Panc1 (cell line): Measurements from ENCODE around the gene FANCC. TPM values are rescaled to one million over a fixed set of nuclear protein-coding genes. Genes with fewer than 3 reads are reported as not detected.

Experiments used
- ATAC-seq: fragments of 200-7000 bp; cut with Tn5 transposase; 2 replicates; pipeline ENCODE4 v1.9.1; 2020; ENCODE audit warnings: mild to moderate bottlenecking, moderate library complexity
- BruUV-seq: library from RNA; stranded (reverse); fragments of 400-500 nt; replicated peaks from 2 replicates; lab custom pipeline; 2021; lab: Mats Ljungman, UMichigan
- CTCF ChIA-PET: fragments of 300-600 bp; sonication (Branson Sonifier 250); formaldehyde crosslinking; loops from one replicate; lab custom pipeline; 2022; ENCODE audit warnings: antibody characterized with exemption; lab: Charles Lee
- POLR2A ChIA-PET: fragments of 300-600 bp; sonication (Branson Sonifier 250); formaldehyde crosslinking; loops from one replicate; lab custom pipeline; 2022; ENCODE audit warnings: antibody characterized with exemption; lab: Charles Lee
- DNase-seq: peaks from one replicate; pipeline ENCODE4 v3.0.0-alpha.2; 2010; ENCODE audit warnings: low read depth, low spot score
- H3K27ac ChIP-seq: 2 replicates; pipeline ENCODE4 v1.5.1; 2011; ENCODE audit warnings: mild to moderate bottlenecking, low read length, inconsistent platforms
- H3K27me3 ChIP-seq: fragments of 200-500 bp; sonication (Bioruptor generic); 2 replicates; pipeline ENCODE4 v1.6.0; 2014; ENCODE audit warnings: low read length, inconsistent platforms; ENCODE audit not compliant: control insufficient read depth, insufficient read depth
- H3K36me3 ChIP-seq: fragments of 200-500 bp; sonication (Bioruptor generic); 2 replicates; pipeline ENCODE4 v1.5.1; 2014; ENCODE audit warnings: inconsistent platforms, mild to moderate bottlenecking, low read length, moderate library complexity; ENCODE audit not compliant: control insufficient read depth, insufficient read depth
- H3K4me1 ChIP-seq: 2 replicates; pipeline ENCODE4 v1.5.1; 2011; ENCODE audit warnings: inconsistent platforms, mild to moderate bottlenecking, low read length, moderate library complexity; ENCODE audit not compliant: control insufficient read depth, insufficient read depth
- H3K4me3 ChIP-seq, 2 experiments: 2 replicates each; pipeline ENCODE4 v1.5.1; 2011 to 2012; ENCODE audit warnings: low read depth in 2 of 2, low read length in 2 of 2, mild to moderate bottlenecking in 2 of 2, inconsistent platforms in 1 of 2, moderate library complexity in 1 of 2
- H3K9me3 ChIP-seq: fragments of 200-500 bp; sonication (Bioruptor generic); 2 replicates; pipeline ENCODE4 v1.5.1; 2014; ENCODE audit warnings: low read depth, mild to moderate bottlenecking, inconsistent platforms, low read length, moderate library complexity; ENCODE audit not compliant: control insufficient read depth, insufficient read depth
- CTCF ChIP-seq: fragments of 450-650 bp; IDR thresholded peaks from 2 replicates; pipeline ENCODE4 v1.5.1; 2017; ENCODE audit warnings: mild to moderate bottlenecking
- POLR2AphosphoS5 ChIP-seq: IDR thresholded peaks from 2 replicates; pipeline ENCODE4 v1.6.1; 2012; ENCODE audit warnings: mild to moderate bottlenecking, low read depth, low read length, moderate library complexity
- REST ChIP-seq, 2 experiments: IDR thresholded peaks; 2 replicates each; pipeline ENCODE4 v1.6.1; 2011 to 2012; ENCODE audit warnings: low read depth in 2 of 2, control low read depth in 1 of 2, low read length in 1 of 2, mild to moderate bottlenecking in 1 of 2, moderate library complexity in 1 of 2; ENCODE audit not compliant: insufficient read depth in 1 of 2
- SIN3A ChIP-seq: IDR thresholded peaks from 2 replicates; pipeline ENCODE4 v1.6.1; 2012; ENCODE audit warnings: low read depth, mild to moderate bottlenecking, low read length, moderate library complexity, borderline replicate concordance; ENCODE audit not compliant: insufficient read depth
- TCF7L2 ChIP-seq: IDR thresholded peaks from 2 replicates; pipeline ENCODE4 v1.6.1; 2011; ENCODE audit warnings: mild to moderate bottlenecking, low read depth, low read length, inconsistent platforms
- in situ Hi-C: cut with HindIII; loops from 2 replicates; pipeline ENCODE4 v1.10.0; 2016; ENCODE audit warnings: low sequenced_read_pairs, low pct_unique_long_range_greater_than_20kb
- intact Hi-C: fragments of 100-400 bp; cut with micrococcal nuclease; formaldehyde crosslinking; loops from one replicate; pipeline ENCODE4 v1.10.0; 2022; ENCODE audit not compliant: unreplicated experiment
- total RNA-seq: library from RNA; stranded (reverse); gene quantifications from one replicate; pipeline ENCODE4 v1.2.1, GENCODE V29; 2021; ENCODE audit not compliant: unreplicated experiment

FANCC gene
- total RNA-seq, 1 experiment from 2014 or later: 17.8 TPM

GRCh38 chr9:95105519-95106287, 211.8 kb downstream of the FANCC start:
- no peaks in the 10 kb centered on the region for H3K36me3 ChIP-seq
- no peaks in the 10 kb centered on the region for H3K9me3 ChIP-seq
- H3K4me3 ChIP-seq: no peak overlapping the region
- ChIA-PET POLR2A (no interaction called here), CTCF (no interaction called here)
- TF ChIP-seq TCF7L2: no peak
- TF ChIP-seq POLR2AphosphoS5: no peak
- TF ChIP-seq CTCF: no peak
- no peak for TF ChIP-seq REST (IDR thresholded peaks at IDR 0.05; ENCODE audit: insufficient read depth in 1 of 2, low read depth in 2 of 2, low read length in 1 of 2)
- no peak for TF ChIP-seq SIN3A
- H3K4me1 ChIP-seq: no peaks in the 10 kb centered on the region
- no TSS peak for BruUV-seq
- H3K27me3 ChIP-seq: no peaks in the 10 kb centered on the region
- no peak for ATAC-seq
- in situ Hi-C loops: no loop called here
- DNase-seq: no peak
- intact Hi-C loops: no loop called here
- H3K27ac ChIP-seq: no peak overlapping the region

GRCh38 chr9:95104980-95105379, 212.5 kb downstream of the FANCC start:
- DNase-seq: no peak
- POLR2A ChIA-PET: interaction anchor here (0.5 kb wide), 1 partner anchor 57 kb away, joined by 3 read pairs; no protein-coding TSS in a partner anchor
- no TSS peak for BruUV-seq
- in situ Hi-C loops: no loop called here
- CTCF ChIA-PET: no interaction called here
- no peak overlapping the region for H3K4me3 ChIP-seq
- no peaks in the 10 kb centered on the region for H3K9me3 ChIP-seq
- intact Hi-C loops: no loop called here
- TF ChIP-seq POLR2AphosphoS5 (no peak), SIN3A (no peak), REST (IDR thresholded peaks at IDR 0.05; ENCODE audit: insufficient read depth in 1 of 2, low read depth in 2 of 2, low read length in 1 of 2) (no peak), CTCF (no peak), TCF7L2 (no peak)
- H3K27ac ChIP-seq: no peak overlapping the region
- no peaks in the 10 kb centered on the region for H3K27me3 ChIP-seq
- no peak for ATAC-seq
- H3K4me1 ChIP-seq: no peaks in the 10 kb centered on the region
- no peaks in the 10 kb centered on the region for H3K36me3 ChIP-seq
